ENCODE data around the gene COL12A1. TPM values are rescaled to one million over a fixed set of nuclear protein-coding genes. Genes with fewer than 3 reads are reported as not detected.

COL12A1 gene
- total RNA-seq = 100 to 1,000 TPM in 1 of 4 donors, 10 to 100 TPM in 3; 42.2 to 132 (median 55.0) TPM

- intact Hi-C loops (cut with DNase I; ENCODE audit: low total_unique reads) = loop anchor here (2.0 to 10.0 kb wide), 4 partner anchors 791 to 1469 kb away; no protein-coding TSS in a partner anchor
- TF ChIP-seq POLR2A (IDR thresholded peaks at IDR 0.05) (no peak), CTCF (IDR thresholded peaks at IDR 0.05) (no peak)
- 0 to 2% methylated on average over 58 to 64 of the region's 64 CpGs for WGBS, 2 donors
- peak within 1 kb of the TSS; percentile 55 for H3K4me3 ChIP-seq (ENCODE audit: low read depth, poor library complexity, severe bottlenecking)
- peak; percentile 95 to 99 for DNase-seq (ENCODE audit: low spot score in 2 of 2)
Measured at GRCh38 chr6:75205776-75206575, at the start of gene COL12A1. Gene COL12A1 (minus strand): TSS chr6:75206053. CDS start chr6:75202792, 3,261 bp downstream.

GRCh38 chr6:75250552-75250951 is 44.7 kb upstream of the COL12A1 start:
- no peak overlapping the region for H3K4me3 ChIP-seq (ENCODE audit: low read depth, poor library complexity, severe bottlenecking)
- TF ChIP-seq POLR2A (IDR thresholded peaks at IDR 0.05) (no peak), CTCF (IDR thresholded peaks at IDR 0.05) (no peak)
- 84 to 90% methylated on average over 2 of the region's 2 CpGs for WGBS, 2 donors
- DNase-seq (ENCODE audit: low spot score in 2 of 2) = no peak
- intact Hi-C loops (cut with DNase I; ENCODE audit: low total_unique reads) = no loop called here

GRCh38 chr6:75249837-75250236 is 44.0 kb upstream of the COL12A1 start:
- DNase-seq (ENCODE audit: low spot score in 2 of 2) = no peak
- H3K4me3 ChIP-seq (ENCODE audit: low read depth, poor library complexity, severe bottlenecking) = no peak overlapping the region
- intact Hi-C loops (cut with DNase I; ENCODE audit: low total_unique reads) = no loop called here
- TF ChIP-seq POLR2A (IDR thresholded peaks at IDR 0.05) = no peak

- no peak for TF ChIP-seq POLR2A (IDR thresholded peaks at IDR 0.05)
- no peak for TF ChIP-seq CTCF (IDR thresholded peaks at IDR 0.05)
- no peak overlapping the region for H3K4me3 ChIP-seq (ENCODE audit: low read depth, poor library complexity, severe bottlenecking)
- DNase-seq (ENCODE audit: low spot score in 2 of 2) = no peak
- 50 to 57% methylated on average over 2 of the region's 2 CpGs for WGBS, 2 donors
- intact Hi-C loops (cut with DNase I; ENCODE audit: low total_unique reads) = no loop called here
Measured at GRCh38 chr6:75246386-75246785, 40.5 kb upstream of the COL12A1 start.

- DNase-seq (ENCODE audit: low spot score in 2 of 2) = no peak
- H3K4me3 ChIP-seq (ENCODE audit: low read depth, poor library complexity, severe bottlenecking) = peak overlapping the region; percentile 87
- intact Hi-C loops (cut with DNase I; ENCODE audit: low total_unique reads) = no loop called here
- 9 to 16% methylated on average over 15 of the region's 15 CpGs for WGBS, 2 donors
- TF ChIP-seq CTCF (IDR thresholded peaks at IDR 0.05) (no peak), POLR2A (IDR thresholded peaks at IDR 0.05) (no peak)
Measured at GRCh38 chr6:75244063-75244584, 38.3 kb upstream of the COL12A1 start.

GRCh38 chr6:75243333-75244062 is 37.6 kb upstream of the COL12A1 start, which contains the start of gene COX7A2:
Gene COX7A2 (minus strand): TSS chr6:75243801. CDS start chr6:75243734, 67 bp downstream.
- H3K4me3 ChIP-seq (ENCODE audit: low read depth, poor library complexity, severe bottlenecking) = peak within 1 kb of the TSS; percentile 87
- TF ChIP-seq POLR2A (IDR thresholded peaks at IDR 0.05) (peak in 1 of 2 donors; percentile 83), CTCF (IDR thresholded peaks at IDR 0.05) (no peak)
- peak; percentile 95 to 98 for DNase-seq (ENCODE audit: low spot score in 2 of 2)
- WGBS, 2 donors = 0% methylated on average over 36 of the region's 36 CpGs
- intact Hi-C loops (cut with DNase I; ENCODE audit: low total_unique reads) = no loop called here
